Stimulated activated naive B cell treated with anti-CD40 and anti-IgM and Interleukin-4, amounts not matched to agents 10 μg/mL and 1 μg/mL and 100 μg/mL, for 72 hours (primary cell): ENCODE data around the gene CCDC9B.

Experiments
- ATAC-seq, 2 donors: fragments of 150-1000 bp; cut with Tn5 transposase; replicated peaks; 2 replicates each; pipeline ENCODE4 v1.10.0; 2021; ENCODE audit warnings: moderate library complexity in 1 of 2
- DNase-seq: peaks from one replicate; pipeline ENCODE4 v3.0.0; 2021
- H3K27ac Mint-ChIP-seq: one replicate; pipeline ENCODE4 v1.8.0; 2022; ENCODE audit warnings: mild to moderate bottlenecking, mixed read lengths
- H3K27me3 Mint-ChIP-seq, 2 donors: one replicate each; pipeline ENCODE4 v1.8.0; 2022; ENCODE audit warnings: mixed read lengths in 2 of 2
- H3K36me3 Mint-ChIP-seq, 2 donors: one replicate each; pipeline ENCODE4 v1.8.0; 2022; ENCODE audit warnings: mixed read lengths in 2 of 2, mild to moderate bottlenecking in 1 of 2
- H3K4me1 Mint-ChIP-seq, 2 donors: one replicate each; pipeline ENCODE4 v1.8.0; 2022; ENCODE audit warnings: mixed read lengths in 2 of 2, mild to moderate bottlenecking in 1 of 2
- H3K4me3 Mint-ChIP-seq, 2 donors: one replicate each; pipeline ENCODE4 v1.8.0; 2022; ENCODE audit warnings: mild to moderate bottlenecking in 2 of 2, mixed read lengths in 2 of 2, moderate library complexity in 1 of 2
- H3K9me3 Mint-ChIP-seq, 2 donors: one replicate each; pipeline ENCODE4 v1.8.0; 2022; ENCODE audit warnings: mixed read lengths in 2 of 2, mild to moderate bottlenecking in 1 of 2

CCDC9B gene

DNA sequence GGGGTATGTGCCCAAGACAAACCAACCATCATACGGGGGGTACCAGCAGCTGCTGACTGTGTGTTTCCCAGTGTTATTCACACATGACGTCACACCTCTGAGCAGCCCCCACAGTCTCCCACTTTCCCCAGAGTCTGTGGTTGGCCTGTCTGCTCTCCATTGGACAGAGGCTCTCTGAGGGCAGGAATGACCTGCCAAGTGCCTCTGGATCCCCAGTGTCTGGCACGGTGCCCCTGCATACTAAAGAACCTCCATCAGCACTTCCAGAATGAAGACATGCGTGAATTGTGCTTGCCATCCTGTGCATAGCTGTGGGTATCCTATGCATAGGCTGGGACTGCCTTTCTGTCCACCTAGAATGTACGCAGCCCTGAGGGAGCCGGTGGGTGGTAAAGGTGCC is 3.5 kb upstream of the CCDC9B start:
- H3K27me3 Mint-ChIP-seq = no peaks in the 10 kb centered on the region
- no peak for ATAC-seq

DNA sequence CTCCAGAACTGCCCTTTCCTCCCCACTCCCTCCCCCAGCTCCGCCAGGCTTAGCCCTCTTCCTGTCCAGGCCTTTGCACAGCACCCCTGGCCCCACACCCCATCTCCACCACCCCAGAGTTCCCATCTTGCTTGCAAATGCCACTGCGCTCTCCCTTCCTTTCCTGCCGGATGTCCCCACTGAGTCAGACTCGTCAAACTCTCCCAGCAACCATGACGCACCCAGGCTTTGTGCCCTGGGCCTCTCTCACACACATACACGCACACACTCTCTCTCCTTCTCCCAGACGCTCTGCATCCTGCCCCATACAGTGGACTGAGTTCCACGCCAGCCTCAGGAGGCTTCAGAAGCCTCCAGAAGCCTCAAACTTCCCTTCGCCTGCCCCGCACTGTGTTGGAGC is 2.8 kb upstream of the CCDC9B start:
- Mint-ChIP-seq H3K27me3 (peaks cover 0 to 4% of the 10 kb centered on the region in 2 donors), H3K36me3 (no peaks in the 10 kb centered on the region), H3K27ac (no peak overlapping the region), H3K9me3 (no peaks in the 10 kb centered on the region), H3K4me1 (peaks cover 8 to 12% of the 10 kb centered on the region in 2 donors), H3K4me3 (no peak overlapping the region)
- ATAC-seq = no peak
- no peak for DNase-seq

More for the DNA sequence above, 3.5 kb upstream of the CCDC9B start:
- H3K4me3 Mint-ChIP-seq = no peak overlapping the region
- H3K27ac Mint-ChIP-seq = no peak overlapping the region
- no peaks in the 10 kb centered on the region for H3K36me3 Mint-ChIP-seq
- H3K9me3 Mint-ChIP-seq = no peaks in the 10 kb centered on the region
- no peak for DNase-seq
- H3K4me1 Mint-ChIP-seq = peaks cover 5 to 7% of the 10 kb centered on the region in 2 donors

DNA sequence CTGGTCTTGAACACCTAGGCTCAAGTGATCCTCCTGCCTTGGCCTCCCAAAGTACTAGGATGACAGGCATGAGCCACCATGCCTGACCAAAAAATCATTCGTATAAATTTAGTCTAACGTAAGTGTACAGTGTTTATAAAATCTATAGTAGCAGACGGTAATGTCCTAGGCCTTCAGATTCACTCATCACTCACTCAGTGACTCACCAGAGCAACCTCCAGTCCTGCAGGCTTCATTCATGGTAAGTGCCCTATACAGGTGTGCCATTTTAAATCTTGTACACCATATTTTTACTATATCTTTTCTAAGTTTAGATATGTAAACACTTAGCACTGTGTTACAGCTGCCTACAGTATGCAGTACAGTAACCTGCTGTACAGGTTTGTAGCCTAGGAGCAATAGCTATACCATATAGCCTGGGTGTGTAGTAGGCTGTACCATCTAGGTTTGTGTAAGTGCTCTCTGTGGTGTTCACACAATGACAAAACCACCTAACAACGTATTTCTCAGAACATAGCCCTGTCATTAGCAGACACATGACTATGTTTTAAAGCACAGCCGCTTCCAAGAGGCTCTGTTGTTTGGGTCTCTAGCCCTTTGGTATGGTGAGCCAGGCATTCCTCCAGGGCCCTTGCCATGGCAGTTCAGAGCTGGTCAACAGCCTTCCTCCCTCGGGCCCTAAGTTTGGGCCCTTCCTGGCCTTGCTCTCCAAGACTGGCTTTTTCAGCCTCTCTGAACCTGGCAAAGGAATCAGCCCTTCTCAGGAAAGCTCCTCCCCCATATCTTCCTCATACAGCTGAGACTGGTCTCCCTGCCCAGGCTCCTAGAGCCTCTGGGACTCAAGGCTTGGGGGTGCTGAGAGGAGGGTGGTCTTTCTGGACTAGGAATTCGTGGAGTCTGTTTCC is 1.9 kb upstream of the CCDC9B start:
- H3K4me1 Mint-ChIP-seq = peaks cover 14 to 20% of the 10 kb centered on the region in 2 donors
- DNase-seq (no peak), ATAC-seq (no peak)
- peaks cover 0 to 13% of the 10 kb centered on the region in 2 donors for H3K27me3 Mint-ChIP-seq
- H3K27ac Mint-ChIP-seq = no peak overlapping the region
- H3K9me3 Mint-ChIP-seq = no peaks in the 10 kb centered on the region
- H3K36me3 Mint-ChIP-seq = no peaks in the 10 kb centered on the region
- H3K4me3 Mint-ChIP-seq = no peak overlapping the region

DNA sequence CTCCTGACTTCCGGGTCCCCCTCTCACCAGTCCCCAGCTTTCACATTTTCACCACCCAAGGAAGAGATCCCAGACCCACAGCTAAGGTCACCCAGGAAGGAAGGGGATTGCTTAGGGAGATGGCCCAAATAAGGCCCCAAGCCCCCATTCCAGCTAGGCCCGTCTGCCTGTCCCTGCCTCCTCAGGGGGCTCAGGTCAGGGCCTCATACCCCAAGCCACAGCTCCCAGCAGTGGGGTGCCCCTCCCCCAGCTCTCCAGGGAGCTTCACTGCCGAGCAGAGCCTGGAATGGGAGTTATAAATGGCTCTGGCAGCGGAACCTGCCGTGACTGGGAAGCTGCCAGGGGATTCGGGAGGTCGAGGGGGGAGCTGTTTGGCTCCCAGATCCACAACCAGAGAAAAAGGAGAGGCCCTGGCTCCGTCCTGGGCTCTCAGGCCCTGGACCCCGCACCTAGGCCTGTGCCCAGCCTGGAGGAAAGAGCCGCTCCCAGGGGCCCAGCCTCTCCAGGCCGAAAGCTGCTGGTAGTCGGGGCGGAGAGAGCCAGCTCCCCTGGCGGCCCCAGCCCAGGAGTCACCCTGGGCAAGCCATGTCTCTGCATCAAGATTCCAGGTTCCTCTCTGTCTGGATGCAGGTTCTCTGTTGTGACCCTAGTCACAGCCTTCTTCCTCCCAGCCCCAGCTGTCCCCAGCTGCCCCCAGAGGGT is 550 bp downstream of the CCDC9B start:
- no peak overlapping the region for H3K4me3 Mint-ChIP-seq
- no peaks in the 10 kb centered on the region for H3K9me3 Mint-ChIP-seq
- H3K27me3 Mint-ChIP-seq = peaks cover 4 to 28% of the 10 kb centered on the region in 2 donors
- no peak overlapping the region for H3K27ac Mint-ChIP-seq
- peaks cover 24 to 40% of the 10 kb centered on the region in 2 donors for H3K4me1 Mint-ChIP-seq
- no peak for ATAC-seq
- DNase-seq = no peak
- no peaks in the 10 kb centered on the region for H3K36me3 Mint-ChIP-seq

DNA sequence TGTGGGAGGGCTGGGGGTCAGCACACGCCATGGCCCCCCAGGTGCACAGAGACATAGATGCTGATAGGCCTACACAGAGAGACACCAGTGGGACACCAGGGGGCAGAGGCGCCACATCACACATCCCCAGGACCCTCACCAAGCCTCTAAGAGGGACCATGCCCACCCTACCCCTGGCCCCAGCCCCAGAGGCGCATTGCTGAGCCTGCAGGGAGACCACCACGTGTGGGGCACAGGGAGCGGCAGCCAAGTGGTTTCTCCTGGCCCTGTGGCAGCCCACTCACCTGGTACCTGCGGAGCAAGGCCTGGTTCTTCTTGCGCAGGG is 1.2 kb downstream of the CCDC9B start:
- H3K4me3 Mint-ChIP-seq = no peak overlapping the region
- peaks cover 4 to 28% of the 10 kb centered on the region in 2 donors for H3K27me3 Mint-ChIP-seq
- H3K27ac Mint-ChIP-seq = no peak overlapping the region
- H3K9me3 Mint-ChIP-seq = no peaks in the 10 kb centered on the region
- no peak for ATAC-seq
- peaks cover 25 to 44% of the 10 kb centered on the region in 2 donors for H3K4me1 Mint-ChIP-seq
- no peak for DNase-seq
- peaks cover 0 to 1% of the 10 kb centered on the region in 2 donors for H3K36me3 Mint-ChIP-seq

DNA sequence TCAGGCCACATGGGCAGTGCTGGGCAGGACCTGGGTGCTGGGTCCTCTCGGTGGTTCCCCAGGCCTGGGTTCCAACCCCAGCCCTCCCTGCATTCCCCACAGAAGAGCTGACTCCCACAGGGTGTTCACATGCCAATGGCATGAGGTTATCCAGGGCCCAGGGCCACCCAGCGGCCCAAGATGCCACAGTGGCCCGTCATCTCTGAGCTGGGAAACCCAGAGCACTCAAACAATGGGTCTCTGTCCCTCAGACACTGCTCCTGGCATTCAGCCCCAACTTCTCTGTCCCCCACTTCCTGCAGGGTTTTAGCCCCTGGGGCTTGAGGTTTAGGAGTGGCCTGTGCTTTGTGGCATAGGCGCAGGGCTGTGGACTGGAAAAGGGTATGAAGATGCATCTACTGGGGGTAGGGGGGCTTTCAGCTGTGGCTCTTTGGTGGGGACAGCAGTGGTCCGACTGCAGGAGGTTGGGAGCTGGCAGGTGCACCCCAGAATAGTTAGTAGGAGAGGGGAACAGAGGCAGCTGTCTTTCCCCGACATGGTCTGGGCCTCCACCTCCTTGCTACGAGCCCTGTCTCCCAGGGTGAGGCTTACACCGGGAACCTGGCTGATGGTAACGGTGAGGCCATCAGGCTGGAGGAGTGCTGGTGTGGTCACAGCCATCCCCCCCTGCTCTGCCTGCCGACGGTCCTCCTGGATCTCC is 1.7 kb downstream of the CCDC9B start:
- peaks cover 27 to 44% of the 10 kb centered on the region in 2 donors for H3K4me1 Mint-ChIP-seq
- peaks cover 4 to 28% of the 10 kb centered on the region in 2 donors for H3K27me3 Mint-ChIP-seq
- H3K9me3 Mint-ChIP-seq = no peaks in the 10 kb centered on the region
- no peak overlapping the region for H3K4me3 Mint-ChIP-seq
- ATAC-seq (no peak), DNase-seq (no peak)
- peaks cover 0 to 2% of the 10 kb centered on the region in 2 donors for H3K36me3 Mint-ChIP-seq
- H3K27ac Mint-ChIP-seq = no peak overlapping the region

DNA sequence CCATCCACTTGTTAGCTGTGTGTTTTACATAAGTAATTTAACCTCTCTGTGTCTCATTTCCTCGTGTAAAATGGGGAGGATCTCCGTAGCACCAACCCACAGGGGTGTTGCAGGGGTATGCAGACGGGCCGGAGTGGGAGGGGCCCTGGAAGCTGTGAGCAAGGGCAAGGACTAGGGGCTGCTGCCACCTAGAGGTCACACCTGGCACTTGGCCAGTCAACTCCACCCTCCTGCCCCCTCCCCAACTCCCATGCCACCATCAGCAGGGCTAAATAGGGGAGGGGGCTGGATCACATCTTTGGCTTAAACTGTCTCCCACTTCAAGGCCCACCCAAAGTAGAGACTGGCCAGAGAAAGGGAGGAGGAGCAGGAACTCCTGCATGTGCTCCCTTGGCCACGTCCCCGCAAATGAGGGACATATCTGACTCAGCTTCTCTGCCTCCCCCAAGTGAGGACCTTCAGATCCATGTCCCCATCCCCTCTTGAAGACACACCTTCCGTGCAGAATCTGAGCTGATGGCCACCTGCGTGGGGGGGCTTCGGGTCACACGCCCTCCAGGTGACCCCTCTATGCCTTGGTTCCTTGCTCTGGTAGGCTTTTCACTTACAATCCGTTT is 2.6 kb downstream of the CCDC9B start:
- peak; percentile 73 to 77 for ATAC-seq
- H3K27ac Mint-ChIP-seq = peak overlapping the region; percentile 39
- peaks cover 4 to 28% of the 10 kb centered on the region in 2 donors for H3K27me3 Mint-ChIP-seq
- H3K9me3 Mint-ChIP-seq = no peaks in the 10 kb centered on the region
- peaks cover 33 to 52% of the 10 kb centered on the region in 2 donors for H3K4me1 Mint-ChIP-seq
- peaks cover 0 to 2% of the 10 kb centered on the region in 2 donors for H3K36me3 Mint-ChIP-seq
- H3K4me3 Mint-ChIP-seq = peak overlapping the region in 1 of 2 donors; percentile 43
- DNase-seq = peak; percentile 61

DNA sequence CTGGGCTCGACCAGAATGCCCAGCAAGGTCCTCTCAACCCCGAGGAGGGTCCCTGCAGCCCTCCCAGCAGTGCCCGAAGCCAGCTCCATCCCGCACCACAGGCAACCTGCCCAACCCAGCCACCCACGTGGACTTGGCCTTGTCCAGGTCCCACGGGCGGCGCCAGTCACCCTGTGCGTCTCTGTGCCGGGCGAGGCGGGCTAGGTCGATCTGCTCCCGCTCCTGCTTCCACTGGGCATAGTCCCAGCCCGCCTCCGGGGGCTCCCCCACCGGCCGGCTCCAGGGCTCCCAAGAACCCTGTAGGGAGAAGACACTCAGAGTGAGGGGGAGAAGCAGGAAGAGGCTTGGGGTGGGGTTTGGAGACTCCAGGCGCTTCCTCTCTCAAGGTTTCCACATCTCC is 3.1 kb downstream of the CCDC9B start:
- peaks cover 4 to 28% of the 10 kb centered on the region in 2 donors for H3K27me3 Mint-ChIP-seq
- H3K4me3 Mint-ChIP-seq = no peak overlapping the region
- peaks cover 36 to 58% of the 10 kb centered on the region in 2 donors for H3K4me1 Mint-ChIP-seq
- no peak overlapping the region for H3K27ac Mint-ChIP-seq
- H3K9me3 Mint-ChIP-seq = no peaks in the 10 kb centered on the region
- no peak for DNase-seq
- peaks cover 2 to 3% of the 10 kb centered on the region in 2 donors for H3K36me3 Mint-ChIP-seq
- no peak for ATAC-seq

DNA sequence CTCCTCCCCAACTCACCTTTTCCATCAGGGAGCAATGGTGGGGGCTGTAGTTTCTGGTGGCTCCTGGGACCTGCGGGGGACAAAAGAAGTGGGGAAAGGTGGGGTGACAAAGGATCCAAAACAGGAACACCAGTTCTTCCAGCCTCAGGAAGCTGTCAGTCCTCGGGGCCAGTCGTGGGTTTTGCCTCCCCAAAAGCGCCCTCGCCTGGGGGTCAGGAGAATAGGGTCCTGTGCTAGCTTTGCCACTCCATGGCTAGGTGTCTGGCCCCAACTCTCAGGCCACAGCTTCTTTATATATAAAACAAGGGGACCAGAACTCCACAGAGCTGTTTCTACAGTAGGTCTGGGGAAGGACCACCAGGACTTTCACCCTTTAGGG is 4.0 kb downstream of the CCDC9B start:
- ATAC-seq = no peak

DNA sequence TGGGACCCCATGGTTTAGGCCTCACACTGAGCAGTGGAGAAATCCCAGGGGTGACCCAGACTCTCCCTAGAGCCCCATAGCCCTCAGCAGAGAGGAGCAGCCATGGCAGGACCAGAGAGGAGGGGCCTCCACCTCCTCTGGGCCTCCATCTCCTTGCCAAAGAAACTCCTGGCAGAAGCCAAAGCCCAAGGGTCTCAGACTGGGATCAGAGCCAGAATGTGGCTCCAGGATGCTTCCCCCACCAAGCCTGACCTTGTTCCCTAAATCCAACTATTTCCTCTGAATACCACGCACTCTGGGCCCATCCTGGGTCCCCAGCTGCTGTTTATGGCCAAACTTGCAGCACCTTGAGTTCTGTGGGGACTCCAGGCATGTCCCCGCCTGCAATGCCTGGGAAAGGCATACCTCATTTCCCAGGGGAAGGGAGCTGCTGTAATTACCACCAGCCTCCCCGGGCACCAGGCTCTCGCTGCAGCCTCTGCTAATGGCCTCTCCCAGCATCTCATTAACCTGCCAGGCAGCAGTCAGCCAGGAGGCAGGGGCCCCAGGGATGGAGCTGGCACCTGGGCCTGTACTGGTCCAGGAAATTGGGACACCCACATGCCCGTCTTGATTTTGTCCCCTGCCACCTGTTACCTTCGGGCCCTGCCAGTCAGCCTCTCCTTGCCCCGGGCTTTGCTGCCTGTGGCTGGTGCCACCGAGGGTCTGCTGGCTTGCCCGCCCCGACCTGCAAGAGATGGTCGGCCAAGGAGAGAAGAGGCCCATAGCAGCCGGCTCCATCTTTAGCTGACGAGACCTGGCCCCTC is 4.6 kb downstream of the CCDC9B start:
- no peak for DNase-seq
- peaks cover 38 to 67% of the 10 kb centered on the region in 2 donors for H3K4me1 Mint-ChIP-seq
- ATAC-seq = no peak
- H3K36me3 Mint-ChIP-seq = peaks cover 2 to 3% of the 10 kb centered on the region in 2 donors
- peaks cover 4 to 28% of the 10 kb centered on the region in 2 donors for H3K27me3 Mint-ChIP-seq
- no peak overlapping the region for H3K4me3 Mint-ChIP-seq
- no peak overlapping the region for H3K27ac Mint-ChIP-seq
- H3K9me3 Mint-ChIP-seq = no peaks in the 10 kb centered on the region

More for the DNA sequence above, 4.0 kb downstream of the CCDC9B start:
- no peaks in the 10 kb centered on the region for H3K9me3 Mint-ChIP-seq
- H3K27ac Mint-ChIP-seq = no peak overlapping the region
- no peak overlapping the region for H3K4me3 Mint-ChIP-seq
- peaks cover 2 to 3% of the 10 kb centered on the region in 2 donors for H3K36me3 Mint-ChIP-seq
- peaks cover 38 to 66% of the 10 kb centered on the region in 2 donors for H3K4me1 Mint-ChIP-seq
- no peak for DNase-seq
- peaks cover 4 to 28% of the 10 kb centered on the region in 2 donors for H3K27me3 Mint-ChIP-seq

DNA sequence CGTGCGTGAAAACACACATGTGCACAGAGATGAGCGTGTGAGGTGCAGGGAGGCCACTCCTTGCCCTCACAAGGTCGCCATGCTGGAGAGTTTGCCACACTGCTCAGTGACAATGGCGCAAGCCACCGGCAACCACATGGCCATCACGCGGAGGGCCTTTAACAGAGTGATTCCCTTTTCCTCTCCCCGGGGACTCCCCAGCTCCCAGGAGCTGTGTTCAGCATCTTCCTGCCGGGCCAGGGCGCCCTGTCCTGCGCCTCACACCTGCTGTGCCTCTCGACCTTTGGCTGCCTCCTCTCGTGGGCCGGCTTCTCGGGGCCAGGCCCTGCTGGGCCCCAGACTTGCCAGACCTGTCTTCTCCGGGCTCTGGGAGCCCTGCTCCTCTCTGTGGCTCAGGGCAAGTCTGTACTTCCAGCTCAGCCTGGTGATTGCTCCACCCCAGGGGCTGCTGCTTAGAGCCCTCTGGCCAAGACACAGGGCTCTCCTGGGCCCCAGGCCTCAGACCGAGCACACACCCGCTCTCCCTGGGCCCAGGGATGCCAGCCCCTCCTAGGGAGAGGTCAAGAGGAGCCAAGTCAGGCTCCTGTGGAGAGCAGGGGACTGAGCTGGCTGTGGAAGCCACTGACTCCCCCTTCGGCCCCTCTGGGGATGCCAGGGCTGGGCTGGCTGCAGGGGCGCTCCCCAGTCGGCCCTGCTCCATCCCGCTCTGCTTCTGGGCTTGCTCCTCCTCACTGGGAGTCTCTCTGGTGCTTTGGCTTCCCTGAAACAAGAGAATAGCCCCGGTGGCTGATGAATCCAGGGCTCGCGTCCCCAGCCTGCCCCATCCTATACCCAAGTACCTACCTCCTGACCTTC is 5.6 kb downstream of the CCDC9B start:
- Mint-ChIP-seq H3K27ac (no peak overlapping the region), H3K9me3 (no peaks in the 10 kb centered on the region), H3K4me1 (peaks cover 38 to 67% of the 10 kb centered on the region in 2 donors), H3K27me3 (peaks cover 4 to 28% of the 10 kb centered on the region in 2 donors), H3K36me3 (peaks cover 2 to 3% of the 10 kb centered on the region in 2 donors), H3K4me3 (no peak overlapping the region)
- DNase-seq = no peak
- ATAC-seq = no peak

DNA sequence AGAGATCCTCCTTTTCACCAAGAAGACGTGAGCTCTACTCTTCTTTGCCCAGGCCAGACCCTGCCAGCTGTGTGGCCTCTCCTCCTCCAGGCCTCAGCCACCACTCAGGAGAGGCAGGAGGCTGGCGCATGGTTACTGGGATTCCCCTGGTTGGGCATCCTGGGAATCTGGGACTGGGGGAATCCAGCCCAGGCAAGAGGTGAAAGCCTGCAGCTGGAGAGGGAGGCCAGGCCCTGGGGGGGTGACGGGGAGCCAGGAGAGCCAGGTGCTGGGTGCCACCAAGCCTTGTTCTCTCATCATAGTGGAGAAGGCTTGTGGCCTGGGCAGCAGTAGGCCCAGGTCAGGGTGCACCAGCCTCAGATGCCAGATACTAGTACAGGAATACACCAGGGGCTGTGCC is 6.2 kb downstream of the CCDC9B start:
- no peak for DNase-seq
- H3K4me1 Mint-ChIP-seq = peaks cover 38 to 68% of the 10 kb centered on the region in 2 donors
- H3K27ac Mint-ChIP-seq = peak overlapping the region; percentile 77
- peak; percentile 6 to 17 for ATAC-seq
- H3K9me3 Mint-ChIP-seq = no peaks in the 10 kb centered on the region
- H3K36me3 Mint-ChIP-seq = peaks cover 2 to 3% of the 10 kb centered on the region in 2 donors
- H3K4me3 Mint-ChIP-seq = peak overlapping the region in 1 of 2 donors; percentile 73
- peaks cover 4 to 29% of the 10 kb centered on the region in 2 donors for H3K27me3 Mint-ChIP-seq
